HEK293 (cell line): Measurements from ENCODE around the gene RAI14.
"Not testable (repeated sequence)": the region's sequence is repeated elsewhere in the genome, so short reads cannot be mapped to it uniquely, and the experiment has no call there.

ENCODE experiments used
- CTCF ChIA-PET: fragments of 350-600 bp; formaldehyde crosslinking; extraction: SDS; loops from one replicate; lab custom pipeline; 2021; ENCODE audit warnings: antibody characterized with exemption; lab: Yijun Ruan, JAX
- POLR2A ChIA-PET: fragments of 300-600 bp; formaldehyde crosslinking; extraction: SDS; loops from one replicate; lab custom pipeline; 2020; ENCODE audit warnings: antibody characterized with exemption, inconsistent platforms; lab: Yijun Ruan, JAX
- H3K27ac ChIP-seq: fragments of 200-500 bp; sonication (Bioruptor generic); 2 replicates; pipeline ENCODE4 v1.5.1; 2014; ENCODE audit warnings: low read depth, low read length, control low read depth, inconsistent platforms; ENCODE audit errors: extremely low read depth
- H3K36me3 ChIP-seq, 2 experiments: fragments of 200-500 bp in 1 of 2; sonication (Bioruptor generic) in 1 of 2; 1 replicate in 1 of 2; 2 replicates in 1 of 2; pipeline ENCODE4 v1.5.1; 2014 to 2017; ENCODE audit warnings: inconsistent platforms in 2 of 2, low read length in 2 of 2; ENCODE audit not compliant: control insufficient read depth in 2 of 2, insufficient read depth in 1 of 2
- H3K4me1 ChIP-seq: fragments of 200-500 bp; sonication (Bioruptor generic); 2 replicates; pipeline ENCODE4 v1.5.1; 2014; ENCODE audit warnings: mild to moderate bottlenecking, low read length, inconsistent platforms; ENCODE audit not compliant: control insufficient read depth, insufficient read depth
- H3K4me3 ChIP-seq: 2 replicates; pipeline ENCODE4 v1.5.1; 2011; ENCODE audit warnings: low read depth, mild to moderate bottlenecking, control low read depth, low read length, moderate library complexity
- H3K9me3 ChIP-seq: fragments of 200-500 bp; sonication (Bioruptor generic); 2 replicates; pipeline ENCODE4 v1.5.1; 2014; ENCODE audit warnings: low read depth, low read length, inconsistent platforms; ENCODE audit not compliant: control insufficient read depth, insufficient read depth
- GLI4 ChIP-seq: fragments of 450-650 bp; formaldehyde crosslinking; IDR thresholded peaks from 2 replicates; pipeline ENCODE4 v1.5.1; 2016; ENCODE audit warnings: missing biosample characterization, missing genetic modification characterization
- IKZF3 ChIP-seq: fragments of 450-650 bp; IDR thresholded peaks from 2 replicates; pipeline ENCODE4 v1.5.0; 2018; ENCODE audit warnings: missing biosample characterization, mild to moderate bottlenecking, missing genetic modification characterization, moderate library complexity
- KLF1 ChIP-seq: fragments of 450-650 bp; formaldehyde crosslinking; IDR thresholded peaks from 2 replicates; pipeline ENCODE4 v1.5.1; 2016; ENCODE audit warnings: missing biosample characterization, missing genetic modification characterization
- REPIN1 ChIP-seq: fragments of 450-650 bp; formaldehyde crosslinking; IDR thresholded peaks from 2 replicates; pipeline ENCODE4 v1.5.1; 2017; ENCODE audit warnings: missing biosample characterization, missing genetic modification characterization, low read depth
- ZBTB20 ChIP-seq: fragments of 450-650 bp; formaldehyde crosslinking; IDR thresholded peaks from 2 replicates; pipeline ENCODE4 v1.5.1; 2016; ENCODE audit warnings: missing biosample characterization, missing genetic modification characterization
- ZNF112 ChIP-seq: fragments of 450-650 bp; formaldehyde crosslinking; IDR thresholded peaks from 2 replicates; pipeline ENCODE4 v1.5.0; 2017; ENCODE audit warnings: missing biosample characterization, missing genetic modification characterization
- ZNF132 ChIP-seq: fragments of 450-650 bp; formaldehyde crosslinking; IDR thresholded peaks from 2 replicates; pipeline ENCODE4 v1.5.1; 2017; ENCODE audit warnings: missing biosample characterization, missing genetic modification characterization, borderline replicate concordance
- ZNF16 ChIP-seq: fragments of 450-650 bp; formaldehyde crosslinking; IDR thresholded peaks from 2 replicates; pipeline ENCODE4 v1.5.1; 2016; ENCODE audit warnings: low read depth, missing biosample characterization, missing genetic modification characterization
- ZNF19 ChIP-seq: fragments of 450-650 bp; formaldehyde crosslinking; IDR thresholded peaks from 2 replicates; pipeline ENCODE4; 2016; ENCODE audit warnings: missing biosample characterization, missing genetic modification characterization, low read depth
- ZNF274 ChIP-seq, 2 experiments: fragments of 200-500 bp in 1 of 2; fragments of 450-650 bp in 1 of 2; sonication (Bioruptor generic) in 1 of 2; formaldehyde crosslinking in 1 of 2; IDR thresholded peaks; 2 replicates each; pipeline versions ENCODE4 v1.5.1 to v1.6.1; 2014 to 2016; ENCODE audit warnings: borderline replicate concordance in 1 of 2, inconsistent platforms in 1 of 2, low read length in 1 of 2, missing biosample characterization in 1 of 2, missing genetic modification characterization in 1 of 2
- ZNF324 ChIP-seq: fragments of 450-650 bp; formaldehyde crosslinking; IDR thresholded peaks from 2 replicates; pipeline ENCODE4 v1.5.1; 2016; ENCODE audit warnings: missing biosample characterization, missing genetic modification characterization
- ZNF404 ChIP-seq: fragments of 450-650 bp; formaldehyde crosslinking; IDR thresholded peaks from 2 replicates; pipeline ENCODE4 v1.5.1; 2017; ENCODE audit warnings: missing biosample characterization, missing genetic modification characterization
- ZNF530 ChIP-seq: fragments of 450-650 bp; formaldehyde crosslinking; IDR thresholded peaks from 2 replicates; pipeline ENCODE4 v1.5.1; 2016; ENCODE audit warnings: low read depth, missing biosample characterization, missing genetic modification characterization
- ZNF610 ChIP-seq: fragments of 450-650 bp; formaldehyde crosslinking; IDR thresholded peaks from 2 replicates; pipeline ENCODE4 v1.5.1; 2016; ENCODE audit warnings: missing biosample characterization, missing genetic modification characterization, borderline replicate concordance
- ZNF626 ChIP-seq: fragments of 450-650 bp; sonication (Bioruptor Pico); formaldehyde crosslinking; IDR thresholded peaks from 2 replicates; pipeline ENCODE4 v1.5.1; 2018; ENCODE audit warnings: missing biosample characterization, missing genetic modification characterization, inconsistent platforms
- ZNF843 ChIP-seq: fragments of 450-650 bp; formaldehyde crosslinking; IDR thresholded peaks from 2 replicates; pipeline ENCODE4 v1.5.1; 2016; ENCODE audit warnings: missing biosample characterization, missing genetic modification characterization
- TF ChIP-seq, protein P1 (sequence below): fragments of 450-650 bp; formaldehyde crosslinking; IDR thresholded peaks from 2 replicates; pipeline ENCODE4 v1.5.1; 2016; ENCODE audit warnings: missing biosample characterization, missing genetic modification characterization
- TF ChIP-seq, protein P2 (sequence below): fragments of 450-650 bp; formaldehyde crosslinking; IDR thresholded peaks from 2 replicates; pipeline ENCODE4 v1.5.1; 2017; ENCODE audit warnings: missing biosample characterization, missing genetic modification characterization
- TF ChIP-seq, protein P3 (sequence below): fragments of 450-650 bp; formaldehyde crosslinking; IDR thresholded peaks from 2 replicates; pipeline ENCODE4 v1.5.1; 2016; ENCODE audit warnings: missing biosample characterization, missing genetic modification characterization

The RAI14 gene

DNA sequence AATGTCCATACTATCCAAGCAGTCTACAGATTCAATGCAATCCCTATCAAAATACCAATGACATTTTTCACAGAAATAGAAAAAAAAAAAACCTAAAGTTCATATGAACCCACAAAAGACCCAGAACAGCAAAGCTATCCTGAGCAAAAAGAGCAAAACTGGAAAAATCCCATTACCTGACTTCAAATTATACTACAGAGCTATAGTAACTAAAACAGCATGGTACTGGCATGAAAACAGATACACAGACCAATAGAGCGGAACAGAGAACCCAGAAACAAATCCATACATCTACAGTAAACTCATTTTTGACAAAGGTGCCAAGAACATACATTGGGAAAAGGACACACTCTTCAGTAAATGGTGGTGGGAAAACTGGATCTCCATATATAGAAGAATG lies 118.5 kb downstream of the RAI14 start:
- H3K4me1 ChIP-seq, H3K36me3 ChIP-seq, POLR2A ChIA-PET, H3K9me3 ChIP-seq, H3K4me3 ChIP-seq, H3K27ac ChIP-seq, CTCF ChIA-PET: not testable (repeated sequence)
- TF ChIP-seq, protein P1, sequence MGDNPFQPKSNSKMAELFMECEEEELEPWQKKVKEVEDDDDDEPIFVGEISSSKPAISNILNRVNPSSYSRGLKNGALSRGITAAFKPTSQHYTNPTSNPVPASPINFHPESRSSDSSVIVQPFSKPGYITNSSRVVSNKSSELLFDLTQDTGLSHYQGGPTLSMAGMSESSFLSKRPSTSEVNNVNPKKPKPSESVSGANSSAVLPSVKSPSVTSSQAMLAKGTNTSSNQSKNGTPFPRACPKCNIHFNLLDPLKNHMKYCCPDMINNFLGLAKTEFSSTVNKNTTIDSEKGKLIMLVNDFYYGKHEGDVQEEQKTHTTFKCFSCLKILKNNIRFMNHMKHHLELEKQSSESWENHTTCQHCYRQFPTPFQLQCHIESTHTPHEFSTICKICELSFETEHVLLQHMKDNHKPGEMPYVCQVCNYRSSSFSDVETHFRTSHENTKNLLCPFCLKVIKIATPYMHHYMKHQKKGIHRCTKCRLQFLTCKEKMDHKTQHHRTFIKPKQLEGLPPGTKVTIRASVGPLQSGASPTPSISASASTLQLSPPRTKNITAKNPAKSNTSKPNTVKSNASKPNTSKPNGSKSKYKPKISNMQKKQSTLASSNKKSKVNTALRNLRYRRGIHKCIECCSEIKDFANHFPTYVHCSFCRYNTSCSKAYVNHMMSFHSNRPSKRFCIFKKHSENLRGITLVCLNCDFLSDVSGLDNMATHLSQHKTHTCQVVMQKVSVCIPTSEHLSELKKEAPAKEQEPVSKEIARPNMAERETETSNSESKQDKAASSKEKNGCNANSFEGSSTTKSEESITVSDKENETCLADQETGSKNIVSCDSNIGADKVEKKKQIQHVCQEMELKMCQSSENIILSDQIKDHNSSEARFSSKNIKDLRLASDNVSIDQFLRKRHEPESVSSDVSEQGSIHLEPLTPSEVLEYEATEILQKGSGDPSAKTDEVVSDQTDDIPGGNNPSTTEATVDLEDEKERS (tag by site-specific recombination), result peak; percentile 88; the same call in 1 of the 2 replicates

DNA sequence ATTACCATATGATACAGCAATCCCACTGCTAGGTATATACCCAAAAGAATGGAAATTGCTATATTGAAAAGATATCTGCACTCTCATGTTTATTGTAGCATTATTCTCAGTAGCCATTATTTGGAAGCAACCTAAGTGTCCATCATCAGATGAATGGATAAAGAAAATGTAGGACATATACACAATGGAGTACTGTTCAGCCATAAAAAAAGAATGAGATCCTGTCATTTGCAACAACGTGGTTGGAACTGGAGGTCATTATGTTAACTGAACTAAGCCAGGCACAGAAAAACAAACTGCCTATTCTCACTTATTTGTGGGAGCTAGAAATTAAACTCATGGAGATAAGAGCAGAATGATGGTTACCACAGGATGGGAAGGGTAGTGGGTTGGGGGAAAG lies 119.8 kb downstream of the RAI14 start:
- TF ChIP-seq GLI4 (tag by site-specific recombination) (no peak), ZNF16 (no peak), ZNF19 (tag by site-specific recombination) (no peak), ZNF610 (tag by site-specific recombination) (no peak), IKZF3 (no peak), ZNF132 (no peak), ZNF626 (tag by site-specific recombination) (no peak), ZNF324 (no peak), ZNF843 (tag by site-specific recombination) (no peak), ZNF530 (tag by site-specific recombination) (no peak), ZBTB20 (no peak), ZNF274 (IDR thresholded peaks at IDR 0.05; ENCODE audit: low read length) (no peak), ZNF274 (tag by site-specific recombination; IDR thresholded peaks at IDR 0.05; ENCODE audit: borderline replicate concordance) (no peak), ZNF404 (tag by site-specific recombination) (no peak), REPIN1 (no peak)
- TF ChIP-seq, protein P2, sequence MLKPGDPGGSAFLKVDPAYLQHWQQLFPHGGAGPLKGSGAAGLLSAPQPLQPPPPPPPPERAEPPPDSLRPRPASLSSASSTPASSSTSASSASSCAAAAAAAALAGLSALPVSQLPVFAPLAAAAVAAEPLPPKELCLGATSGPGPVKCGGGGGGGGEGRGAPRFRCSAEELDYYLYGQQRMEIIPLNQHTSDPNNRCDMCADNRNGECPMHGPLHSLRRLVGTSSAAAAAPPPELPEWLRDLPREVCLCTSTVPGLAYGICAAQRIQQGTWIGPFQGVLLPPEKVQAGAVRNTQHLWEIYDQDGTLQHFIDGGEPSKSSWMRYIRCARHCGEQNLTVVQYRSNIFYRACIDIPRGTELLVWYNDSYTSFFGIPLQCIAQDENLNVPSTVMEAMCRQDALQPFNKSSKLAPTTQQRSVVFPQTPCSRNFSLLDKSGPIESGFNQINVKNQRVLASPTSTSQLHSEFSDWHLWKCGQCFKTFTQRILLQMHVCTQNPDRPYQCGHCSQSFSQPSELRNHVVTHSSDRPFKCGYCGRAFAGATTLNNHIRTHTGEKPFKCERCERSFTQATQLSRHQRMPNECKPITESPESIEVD (tag by site-specific recombination), result no peak
- Histone ChIP-seq H3K4me3 (no peak overlapping the region), H3K27ac (no peak overlapping the region), H3K9me3 (no peaks in the 10 kb centered on the region), H3K4me1 (0 out of 2 replicates have a peak, but pooled peaks cover 3% of the 10 kb centered on the region), H3K36me3 (no peaks in the 10 kb centered on the region)
- ChIA-PET POLR2A (no interaction called here), CTCF (interaction anchor here (0.7 kb wide), 1 partner anchor 123 kb away, joined by 3 read pairs; no protein-coding TSS in a partner anchor)

DNA sequence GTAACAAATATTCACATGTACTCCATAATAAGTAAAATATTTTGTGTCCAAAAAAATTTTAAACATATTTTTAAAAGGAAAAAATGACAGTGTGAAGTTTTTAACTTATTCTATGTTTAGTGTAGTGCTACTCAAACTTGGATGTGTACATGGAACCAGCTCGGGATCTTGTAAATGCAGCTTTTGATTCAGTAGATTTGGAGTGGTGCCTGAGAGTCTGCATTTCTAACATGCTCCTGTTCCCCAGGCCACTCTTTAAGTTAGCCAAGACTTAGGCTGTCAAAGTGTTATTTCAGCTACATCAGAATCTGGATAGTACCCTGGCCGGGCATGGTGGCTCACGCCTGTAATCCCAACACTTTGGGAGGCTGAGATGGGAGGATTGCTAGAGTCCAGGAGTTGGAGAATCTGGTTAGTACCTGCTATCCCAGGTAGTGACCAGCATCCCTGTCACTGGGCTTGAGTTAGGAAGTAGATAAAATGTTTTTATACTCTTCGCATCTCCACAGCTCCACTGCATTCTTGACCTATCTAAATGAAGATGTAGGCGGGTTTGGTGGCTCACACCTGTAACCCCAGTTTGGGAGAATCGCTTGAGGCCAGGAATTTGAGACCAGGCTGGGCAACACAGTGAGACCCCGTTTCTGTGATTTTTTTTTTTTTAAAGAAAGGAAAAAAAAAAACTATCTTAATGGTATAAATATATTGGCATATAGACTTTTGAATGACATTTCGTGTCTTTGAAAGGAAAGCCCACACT lies 122.1 kb downstream of the RAI14 start:
- ChIA-PET CTCF (interaction anchor here (0.6 kb wide), 1 partner anchor 84 kb away, joined by 3 read pairs; no protein-coding TSS in a partner anchor), POLR2A (no interaction called here)
- H3K4me1 ChIP-seq, result no peaks in the 10 kb centered on the region
- no peaks in the 10 kb centered on the region for H3K36me3 ChIP-seq
- TF ChIP-seq, protein P3, sequence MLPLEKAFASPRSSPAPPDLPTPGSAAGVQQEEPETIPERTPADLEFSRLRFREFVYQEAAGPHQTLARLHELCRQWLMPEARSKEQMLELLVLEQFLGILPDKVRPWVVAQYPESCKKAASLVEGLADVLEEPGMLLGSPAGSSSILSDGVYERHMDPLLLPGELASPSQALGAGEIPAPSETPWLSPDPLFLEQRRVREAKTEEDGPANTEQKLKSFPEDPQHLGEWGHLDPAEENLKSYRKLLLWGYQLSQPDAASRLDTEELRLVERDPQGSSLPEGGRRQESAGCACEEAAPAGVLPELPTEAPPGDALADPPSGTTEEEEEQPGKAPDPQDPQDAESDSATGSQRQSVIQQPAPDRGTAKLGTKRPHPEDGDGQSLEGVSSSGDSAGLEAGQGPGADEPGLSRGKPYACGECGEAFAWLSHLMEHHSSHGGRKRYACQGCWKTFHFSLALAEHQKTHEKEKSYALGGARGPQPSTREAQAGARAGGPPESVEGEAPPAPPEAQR, result no peak
- TF ChIP-seq ZNF112 (tag by site-specific recombination) (no peak), KLF1 (tag by site-specific recombination) (no peak)
- no peak overlapping the region for H3K27ac ChIP-seq
- H3K4me3 ChIP-seq, result no peak overlapping the region
- no peaks in the 10 kb centered on the region for H3K9me3 ChIP-seq

DNA sequence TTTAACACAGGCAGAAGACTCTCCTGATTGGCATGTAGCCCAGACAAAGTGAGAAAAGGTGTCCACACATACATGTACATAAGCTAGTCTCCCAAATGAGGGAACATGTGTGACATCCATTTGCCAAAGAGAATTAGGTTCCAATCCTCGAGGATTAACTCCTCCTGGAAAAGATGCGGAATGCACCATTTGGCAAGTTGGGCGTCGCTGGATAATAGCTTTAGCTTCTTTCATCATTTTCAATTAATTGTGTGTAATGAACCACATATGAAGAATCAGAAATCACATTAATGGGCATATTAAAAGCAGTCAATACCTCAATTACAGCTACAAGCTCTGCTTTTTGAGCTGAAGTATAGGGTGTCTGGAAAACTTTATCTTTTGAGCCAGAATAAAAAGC lies 127.8 kb downstream of the RAI14 start:
- CTCF ChIA-PET, H3K4me3 ChIP-seq, H3K36me3 ChIP-seq, H3K27ac ChIP-seq, H3K9me3 ChIP-seq, POLR2A ChIA-PET, H3K4me1 ChIP-seq: not testable (repeated sequence)
